GM12891 (cell line): ENCODE results near the gene RAB8B.

Experiments
- POLR2A ChIP-seq: IDR thresholded peaks from 2 replicates; pipeline ENCODE4 v1.6.1; 2011; ENCODE audit warnings: low read depth, low read length, control low read depth
- POLR2AphosphoS5 ChIP-seq: IDR thresholded peaks from 2 replicates; pipeline ENCODE4 v1.6.1; 2011; ENCODE audit warnings: low read depth, low read length, control low read depth
- SPI1 ChIP-seq: IDR thresholded peaks from 2 replicates; pipeline ENCODE4 v1.6.1; 2011; ENCODE audit warnings: low read depth, low read length, control low read depth
- TAF1 ChIP-seq: IDR thresholded peaks from 2 replicates; pipeline ENCODE4 v1.6.1; 2011; ENCODE audit warnings: low read depth, low read length, control low read depth

DNA sequence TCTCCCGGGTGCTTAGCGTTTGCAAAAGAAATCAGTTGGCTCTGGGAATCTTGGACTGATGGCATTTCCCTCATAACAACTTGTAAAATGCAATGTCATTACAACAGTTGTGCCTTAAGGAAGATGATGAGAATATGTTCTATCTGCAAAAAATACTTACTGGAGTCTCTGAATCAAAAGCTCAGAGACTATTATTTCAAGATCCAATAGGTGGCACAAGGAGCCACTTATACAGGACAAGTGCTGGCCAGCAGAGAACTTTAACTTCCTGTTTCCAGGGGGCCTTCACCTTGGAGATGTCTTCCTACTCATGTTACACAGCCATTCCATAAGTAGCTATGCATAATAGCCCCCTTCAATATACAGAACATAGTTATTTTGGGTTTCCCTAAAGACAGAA, 23.2 kb upstream of the RAB8B start:
- TF ChIP-seq POLR2A = no peak
- no peak for TF ChIP-seq SPI1
- no peak for TF ChIP-seq POLR2AphosphoS5
- TF ChIP-seq TAF1 = no peak
